Heart left ventricle (tissue), 16 donors: ENCODE results near the gene FBXO5. TPM values are rescaled to one million over a fixed set of nuclear protein-coding genes. Genes with fewer than 3 reads are reported as not detected.
"Not testable (repeated sequence)": the region's sequence is repeated elsewhere in the genome, so short reads cannot be mapped to it uniquely, and the experiment has no call there.

ENCODE experiments used
- ATAC-seq, 4 donors: fragments of 200-7000 bp; cut with Tn5 transposase; one replicate each; pipeline ENCODE4 v1.9.1; 2020 to 2022; ENCODE audit warnings: moderate library complexity in 4 of 4, mild to moderate bottlenecking in 3 of 4, moderate number of reproducible peaks in 1 of 4
- DNase-seq, 5 donors: peaks; one replicate each; pipeline ENCODE4 v3.0.0-alpha.2; 2020
- H3K27ac ChIP-seq, 12 donors: fragments of 200-600 bp; sonication (generic) in 4 of 12; one replicate each; pipeline versions ENCODE4 v1.5.0 to v1.8.0; 2016 to 2022; ENCODE audit warnings: mild to moderate bottlenecking in 2 of 12
- H3K27me3 ChIP-seq, 9 donors: fragments of 200-600 bp; sonication (generic) in 2 of 9; one replicate each; pipeline versions ENCODE4 v1.5.1 to v1.8.0; 2016 to 2022; ENCODE audit warnings: mild to moderate bottlenecking in 3 of 9
- H3K36me3 ChIP-seq, 9 donors: fragments of 200-600 bp; sonication (generic) in 2 of 9; one replicate each; pipeline versions ENCODE4 v1.5.0 to v1.8.0; 2018 to 2022; ENCODE audit warnings: mild to moderate bottlenecking in 2 of 9
- H3K4me1 ChIP-seq, 12 donors: fragments of 200-600 bp; sonication (generic) in 4 of 12; one replicate each; pipeline versions ENCODE4 v1.5.0 to v1.8.0; 2016 to 2022; ENCODE audit warnings: mild to moderate bottlenecking in 3 of 12
- H3K4me3 ChIP-seq, 12 donors: fragments of 200-600 bp; sonication (generic) in 4 of 12; one replicate each; pipeline versions ENCODE4 v1.5.0 to v1.8.0; 2017 to 2022; ENCODE audit warnings: mild to moderate bottlenecking in 9 of 12, moderate library complexity in 4 of 12
- H3K9me3 ChIP-seq, 12 donors: fragments of 200-600 bp; sonication (generic) in 4 of 12; one replicate each; pipeline versions ENCODE4 v1.5.0 to v1.8.0; 2016 to 2022; ENCODE audit warnings: mild to moderate bottlenecking in 1 of 12
- POLR2A ChIP-seq, 2 donors: fragments of 450-650 bp; IDR thresholded peaks; one replicate each; pipeline ENCODE4 v1.6.1; 2017; ENCODE audit warnings: antibody characterized with exemption in 2 of 2, mild to moderate bottlenecking in 2 of 2, moderate library complexity in 2 of 2
- WGBS, 4 donors: extraction: QIAGEN DNeasy Blood & Tissue Kit in 2 of 4; methylation state at CpG; one replicate each; pipeline versions ENCODE4 v1.1.5 to v1.1.7; 2013 to 2018; 5-methylcytosine and 5-hydroxymethylcytosine counted together
- intact Hi-C, 10 donors: fragments of 100-400 bp; cut with DNase I; formaldehyde crosslinking; loops; one replicate each; pipeline versions ENCODE4 v1.11.1 to v1.14.2; 2022
- polyA plus RNA-seq, 2 donors: library from polyadenylated mRNA; stranded (reverse); fragments of 200-250 nt; gene quantifications; one replicate each; pipeline ENCODE4 v1.2.3, GENCODE V29; 2013
- total RNA-seq, 9 donors: library from RNA; depleted of rRNA in 2 of 9; stranded (reverse); fragments of >200 nt in 2 of 9; fragmentation: NEBNext Ultra II Directional in 3 of 9; extraction: Animal tissue kit (Norgen Biotek cat#: 25700) in 3 of 9; gene quantifications; one replicate each; pipeline versions ENCODE4 v1.1.0 to v1.2.4, GENCODE V29; 2016 to 2023
- TF ChIP-seq, protein P1 (sequence below), 12 donors: fragments of 200-600 bp; sonication (generic) in 4 of 12; IDR thresholded peaks; one replicate each; pipeline versions ENCODE4 v1.5.0 to v1.8.0; 2018 to 2022; ENCODE audit warnings: antibody characterized with exemption in 12 of 12, mild to moderate bottlenecking in 5 of 12
- donor health status: ischemic (EF 13 %, LVEDD 7.1; RV severe dilation, severe dysfunction).
- donor health status: healthy with polysubstance abuse.
- donor health status: DM: no; HTN: yes; CAD: no.
- donor health status: DM: no; HTN: no; CAD: no.
- donor health status: ischemic (EF 25% LVEDD 6.9; RV normal size, moderate dysfunction).
- donor health status: ischemic (EF 25% LVEDD 5.7; RV mildly dilated, moderate dysfunction).
- donor health status: healthy.
- donor health status: DM: yes; HTN: yes; CAD: no.
- donor health status: ischemic (EF 35%, LVEDD 5.7; RV mildly dilated, moderate dysfunction).
- donor health status: nonischemic (EF 11% LVEDD 7.7; RV severe dilation, severe dysfunction).
- donor health status: DM: yes; HTN: yes; CAD: no.
- donor health status: PGD.
- donor health status: ischemic (EF 29% LVEDD 5.4; RV normal size, mild dysfunction).
- donor health status: nonischemic (EF 23%, LVEDD 6.1; RV moderate dilation, normal function).

FBXO5 gene
- total and polyA plus RNA-seq, 11 donors = 0.65 to 5.1 (median 1.7) TPM

DNA sequence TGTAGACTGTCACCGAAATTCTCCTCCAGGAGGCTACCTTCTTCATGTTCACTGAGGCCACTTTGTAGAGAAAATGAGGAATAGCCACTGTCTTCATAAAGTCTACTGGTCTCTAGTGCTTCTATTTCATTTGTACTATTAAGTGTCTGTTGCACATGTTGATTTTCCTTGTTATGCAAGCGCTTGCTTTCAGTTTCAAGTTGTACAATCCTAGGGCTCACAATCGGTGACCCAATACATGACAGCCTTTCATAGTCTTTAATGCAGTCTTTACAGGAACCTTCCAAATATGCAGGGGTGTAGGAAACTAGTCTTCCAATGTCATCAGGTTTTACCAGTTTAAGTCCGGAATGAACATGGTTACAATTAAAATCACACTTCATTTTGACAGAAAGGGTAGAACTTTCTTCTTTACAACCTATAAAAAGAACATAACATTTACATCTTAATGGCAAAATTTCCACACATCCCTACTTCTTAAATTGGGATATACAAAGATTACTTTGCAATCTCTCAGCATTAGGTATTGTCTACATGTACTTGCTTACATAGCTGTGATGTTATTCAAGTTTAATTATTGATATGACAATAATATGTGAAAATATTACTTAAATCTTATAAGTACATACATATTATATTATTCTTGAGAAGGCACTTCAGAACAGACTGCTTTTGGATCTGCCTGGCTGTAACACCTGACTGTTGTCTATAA is 7.5 kb downstream of the FBXO5 start:
- Histone ChIP-seq H3K27ac (peak overlapping the region in 1 of 12 donors; percentile 70), H3K36me3 (peaks cover 0 to 49% (median 41%) of the 10 kb centered on the region in 9 donors), H3K9me3 (no peaks in the 10 kb centered on the region), H3K4me3 (peak overlapping the region in 1 of 12 donors; percentile 18), H3K27me3 (no peaks in the 10 kb centered on the region), H3K4me1 (peaks cover 0 to 36% (median 0%) of the 10 kb centered on the region in 12 donors)
- DNase-seq (no peak), ATAC-seq (peak in 2 of 4 donors; percentile 44 to 45)
- WGBS, 4 donors = 88 to 93% (median 90%) methylated on average over 4 of the region's 4 CpGs
- TF ChIP-seq, protein P1, sequence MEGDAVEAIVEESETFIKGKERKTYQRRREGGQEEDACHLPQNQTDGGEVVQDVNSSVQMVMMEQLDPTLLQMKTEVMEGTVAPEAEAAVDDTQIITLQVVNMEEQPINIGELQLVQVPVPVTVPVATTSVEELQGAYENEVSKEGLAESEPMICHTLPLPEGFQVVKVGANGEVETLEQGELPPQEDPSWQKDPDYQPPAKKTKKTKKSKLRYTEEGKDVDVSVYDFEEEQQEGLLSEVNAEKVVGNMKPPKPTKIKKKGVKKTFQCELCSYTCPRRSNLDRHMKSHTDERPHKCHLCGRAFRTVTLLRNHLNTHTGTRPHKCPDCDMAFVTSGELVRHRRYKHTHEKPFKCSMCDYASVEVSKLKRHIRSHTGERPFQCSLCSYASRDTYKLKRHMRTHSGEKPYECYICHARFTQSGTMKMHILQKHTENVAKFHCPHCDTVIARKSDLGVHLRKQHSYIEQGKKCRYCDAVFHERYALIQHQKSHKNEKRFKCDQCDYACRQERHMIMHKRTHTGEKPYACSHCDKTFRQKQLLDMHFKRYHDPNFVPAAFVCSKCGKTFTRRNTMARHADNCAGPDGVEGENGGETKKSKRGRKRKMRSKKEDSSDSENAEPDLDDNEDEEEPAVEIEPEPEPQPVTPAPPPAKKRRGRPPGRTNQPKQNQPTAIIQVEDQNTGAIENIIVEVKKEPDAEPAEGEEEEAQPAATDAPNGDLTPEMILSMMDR (IDR thresholded peaks at IDR 0.05) = no peak
- TF ChIP-seq POLR2A (IDR thresholded peaks at IDR 0.05) = no peak
- intact Hi-C loops = no loop called here

DNA sequence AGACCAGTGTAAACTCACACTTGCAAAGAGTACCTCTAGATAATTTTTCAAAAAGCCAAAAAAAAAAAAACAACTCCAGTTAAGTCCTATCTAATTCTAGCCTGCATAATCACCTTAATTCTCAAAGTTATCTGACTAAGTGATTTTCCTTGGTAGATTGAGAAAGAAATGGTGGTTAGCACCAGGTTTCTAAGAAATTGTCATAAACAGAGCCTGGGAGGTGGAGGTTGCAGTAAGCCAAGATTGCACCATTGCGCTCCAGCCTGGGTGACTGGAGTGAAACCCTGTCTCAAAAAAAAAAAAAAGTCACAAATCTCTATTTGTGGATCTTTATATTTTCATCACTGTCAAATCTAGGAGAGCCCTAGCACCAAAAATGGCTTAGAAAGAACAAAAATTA is 8.9 kb downstream of the FBXO5 start:
- no peaks in the 10 kb centered on the region for H3K27me3 ChIP-seq
- H3K4me1 ChIP-seq = peaks cover 0 to 32% (median 0%) of the 10 kb centered on the region in 12 donors
- H3K9me3 ChIP-seq = no peaks in the 10 kb centered on the region
- ATAC-seq (no peak), DNase-seq (no peak)
- 95 to 100% (median 98%) methylated on average over 1 of the region's 1 CpG for WGBS, 4 donors
- peaks cover 0 to 56% (median 44%) of the 10 kb centered on the region in 9 donors for H3K36me3 ChIP-seq
- no peak overlapping the region for H3K27ac ChIP-seq
- intact Hi-C loops = no loop called here
- no peak overlapping the region for H3K4me3 ChIP-seq
- TF ChIP-seq POLR2A (IDR thresholded peaks at IDR 0.05) = no peak
- TF ChIP-seq, protein P1 (IDR thresholded peaks at IDR 0.05) = no peak

DNA sequence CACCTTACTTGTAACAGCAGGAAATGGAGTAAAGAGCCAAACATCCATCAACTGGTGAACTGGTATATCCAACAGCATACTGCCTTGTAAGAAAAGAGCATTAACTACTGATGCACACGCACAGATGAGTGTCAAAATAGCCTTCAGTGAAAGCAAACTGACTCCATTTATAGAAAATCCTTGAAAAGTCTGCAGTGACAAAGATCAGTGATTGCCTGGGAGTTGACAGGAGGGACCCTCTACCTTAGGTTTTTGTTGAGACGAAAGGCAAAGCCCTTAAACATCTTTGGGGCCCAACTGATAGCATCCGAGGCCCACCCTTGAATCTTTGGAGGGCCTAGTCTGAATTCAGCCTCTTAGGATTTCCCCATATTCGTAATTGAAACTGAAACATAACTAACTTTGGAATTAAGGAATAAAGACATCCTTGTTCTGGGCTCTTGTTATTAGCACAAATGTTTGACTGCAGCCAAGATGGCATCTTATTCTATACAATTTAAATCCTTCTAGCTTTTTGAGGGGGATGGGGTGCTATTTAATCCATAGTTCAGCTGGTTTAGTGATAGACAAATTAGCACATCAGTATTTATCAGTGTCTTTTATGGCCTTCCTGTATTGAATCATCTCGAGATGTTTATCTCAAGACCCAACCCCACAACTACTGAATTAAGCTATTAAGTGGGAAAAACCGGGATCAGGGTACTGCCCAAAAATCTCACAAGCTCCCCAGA is 13.0 kb downstream of the FBXO5 start:
- ATAC-seq (no peak), DNase-seq (no peak)
- H3K27ac ChIP-seq = no peak overlapping the region
- no peak overlapping the region for H3K4me3 ChIP-seq
- H3K4me1 ChIP-seq = peaks cover 0 to 6% (median 0%) of the 10 kb centered on the region in 12 donors
- no peak for TF ChIP-seq POLR2A (IDR thresholded peaks at IDR 0.05)
- TF ChIP-seq, protein P1 (IDR thresholded peaks at IDR 0.05) = no peak
- peaks cover 0 to 52% (median 41%) of the 10 kb centered on the region in 9 donors for H3K36me3 ChIP-seq
- WGBS, 4 donors = 92 to 96% (median 96%) methylated on average over 6 of the region's 6 CpGs
- H3K27me3 ChIP-seq = no peaks in the 10 kb centered on the region
- intact Hi-C loops = no loop called here
- peaks cover 0 to 11% (median 0%) of the 10 kb centered on the region in 12 donors for H3K9me3 ChIP-seq

DNA sequence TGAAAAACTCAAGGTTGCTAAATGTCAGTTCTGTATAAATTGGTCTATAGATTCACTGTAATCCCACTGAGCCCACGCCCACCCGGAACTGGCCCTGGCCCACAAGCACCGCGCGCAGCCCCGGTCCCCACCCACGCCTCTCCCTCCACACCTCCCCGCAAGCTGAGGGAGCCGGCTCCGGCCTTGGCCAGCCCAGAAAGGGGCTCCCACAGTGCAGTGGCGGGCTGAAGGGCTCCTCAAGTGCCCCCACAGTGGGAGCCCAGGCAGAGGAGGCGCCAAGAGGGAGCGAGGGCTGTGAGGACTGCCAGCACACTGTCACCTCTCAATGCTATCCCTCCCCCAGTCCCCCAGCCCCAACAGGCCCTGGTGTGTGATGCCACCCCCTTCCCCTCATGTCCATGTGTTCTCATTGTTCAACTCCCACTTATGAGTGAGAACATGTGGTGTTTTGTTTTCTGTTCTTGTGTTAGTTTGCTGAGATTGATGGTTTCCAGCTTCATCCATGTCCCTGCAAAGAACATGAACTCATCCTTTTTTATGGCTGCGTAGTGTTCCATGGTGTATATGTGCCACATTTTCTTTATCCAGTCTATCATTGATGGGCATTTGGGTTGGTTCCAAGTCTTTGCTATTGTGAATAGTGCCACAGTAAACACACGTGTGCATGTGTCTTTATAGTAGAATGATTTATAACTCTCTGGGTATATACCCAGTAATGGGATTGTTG is 16.5 kb downstream of the FBXO5 start:
- Histone ChIP-seq H3K9me3 (peaks cover 0 to 18% (median 0%) of the 10 kb centered on the region in 12 donors), H3K36me3 (peaks cover 0 to 22% (median 13%) of the 10 kb centered on the region in 9 donors)
- ATAC-seq, intact Hi-C loops, H3K27me3 ChIP-seq, H3K4me1 ChIP-seq, H3K4me3 ChIP-seq, DNase-seq, H3K27ac ChIP-seq: not testable (repeated sequence)
- 85 to 95% (median 91%) methylated on average over 13 to 15 of the region's 15 CpGs for WGBS, 4 donors
